Type B pancreatic cell (in vitro differentiated cells): ENCODE measurements around the gene POU2F2. TPM values are rescaled to one million over a fixed set of nuclear protein-coding genes. Genes with fewer than 3 reads are reported as not detected.

Source experiments
- DNase-seq: peaks from one replicate; pipeline ENCODE4 v3.0.0; 2021; ENCODE audit warnings: mixed read lengths; ENCODE audit not compliant: unreplicated experiment; ENCODE audit errors: extremely low spot score
- H3K27ac Mint-ChIP-seq: 2 replicates; pipeline ENCODE4 v1.8.0; 2021; ENCODE audit warnings: mild to moderate bottlenecking, mixed read lengths
- H3K27me3 Mint-ChIP-seq: 2 replicates; pipeline ENCODE4 v1.8.0; 2021; ENCODE audit warnings: mixed read lengths
- H3K36me3 Mint-ChIP-seq: 2 replicates; pipeline ENCODE4 v1.8.0; 2021; ENCODE audit warnings: mixed read lengths
- H3K4me1 Mint-ChIP-seq: one replicate; pipeline ENCODE4 v1.8.0; 2021; ENCODE audit warnings: mixed read lengths; ENCODE audit not compliant: unreplicated experiment
- H3K4me3 Mint-ChIP-seq: 2 replicates; pipeline ENCODE4 v1.8.0; 2021; ENCODE audit warnings: mild to moderate bottlenecking, mixed read lengths
- H3K9me3 Mint-ChIP-seq: 2 replicates; pipeline ENCODE4 v1.8.0; 2021; ENCODE audit warnings: mixed read lengths
- long read RNA-seq: library from polyadenylated mRNA; unstranded; transcript quantifications from one replicate; pipeline ENCODE4 v2.0.0, GENCODE V29; 2020
- total RNA-seq: library from RNA; stranded (reverse); gene quantifications from 2 replicates; pipeline ENCODE4 v1.2.1, GENCODE V29; 2021; ENCODE audit warnings: low replicate concordance
- TF ChIP-seq, protein P1 (sequence below): fragments of 200-600 bp; sonication (generic); conservative IDR thresholded peaks from 2 replicates; pipeline ENCODE4 v1.5.0; 2021; ENCODE audit warnings: antibody characterized with exemption, mild to moderate bottlenecking

Gene POU2F2
- 0.57 and 1.7 TPM in 2 replicates for total RNA-seq
- long read RNA-seq, partial matches to known transcripts, result 0 of 1 reads
- long read RNA-seq, other reads (novel, unspliced or antisense), result 1 of 1 reads

DNA sequence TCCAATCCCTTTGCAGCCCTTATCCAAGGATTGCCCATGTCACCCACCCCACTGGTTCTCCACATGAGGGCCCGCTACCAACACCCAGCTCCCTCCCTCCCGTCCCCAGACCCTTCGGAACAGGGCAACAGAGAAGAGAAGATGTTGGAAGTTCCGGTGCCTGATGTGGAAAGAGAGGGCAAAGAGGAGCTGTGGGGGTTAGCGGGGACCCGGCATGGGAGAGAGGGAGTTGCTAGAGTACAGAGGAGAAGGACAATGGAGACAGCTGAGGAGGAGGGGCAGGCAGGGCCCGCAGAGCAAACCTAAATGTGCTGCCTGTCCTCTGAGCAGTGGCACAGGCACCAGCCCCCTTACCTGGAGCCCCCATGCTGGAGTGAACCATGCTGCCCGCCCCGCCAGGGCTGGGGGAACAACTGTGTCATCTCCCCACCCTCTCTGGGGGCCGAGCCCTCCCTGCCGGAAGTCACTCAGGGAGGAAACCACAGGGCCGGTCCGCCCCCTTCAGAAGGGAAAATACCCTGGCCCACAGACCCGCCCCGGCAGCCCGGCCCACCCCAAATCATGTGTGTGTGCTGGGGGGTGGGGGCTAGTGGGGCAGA lies at the start of gene POU2F2:
Gene POU2F2, minus strand, starts transcription at position 417 of the 599 bp plus-strand sequence. Its CDS starts 35 bp downstream, at position 382.
- no peaks in the 10 kb centered on the region for H3K9me3 Mint-ChIP-seq
- TF ChIP-seq, protein P1, sequence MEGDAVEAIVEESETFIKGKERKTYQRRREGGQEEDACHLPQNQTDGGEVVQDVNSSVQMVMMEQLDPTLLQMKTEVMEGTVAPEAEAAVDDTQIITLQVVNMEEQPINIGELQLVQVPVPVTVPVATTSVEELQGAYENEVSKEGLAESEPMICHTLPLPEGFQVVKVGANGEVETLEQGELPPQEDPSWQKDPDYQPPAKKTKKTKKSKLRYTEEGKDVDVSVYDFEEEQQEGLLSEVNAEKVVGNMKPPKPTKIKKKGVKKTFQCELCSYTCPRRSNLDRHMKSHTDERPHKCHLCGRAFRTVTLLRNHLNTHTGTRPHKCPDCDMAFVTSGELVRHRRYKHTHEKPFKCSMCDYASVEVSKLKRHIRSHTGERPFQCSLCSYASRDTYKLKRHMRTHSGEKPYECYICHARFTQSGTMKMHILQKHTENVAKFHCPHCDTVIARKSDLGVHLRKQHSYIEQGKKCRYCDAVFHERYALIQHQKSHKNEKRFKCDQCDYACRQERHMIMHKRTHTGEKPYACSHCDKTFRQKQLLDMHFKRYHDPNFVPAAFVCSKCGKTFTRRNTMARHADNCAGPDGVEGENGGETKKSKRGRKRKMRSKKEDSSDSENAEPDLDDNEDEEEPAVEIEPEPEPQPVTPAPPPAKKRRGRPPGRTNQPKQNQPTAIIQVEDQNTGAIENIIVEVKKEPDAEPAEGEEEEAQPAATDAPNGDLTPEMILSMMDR, result no peak
- no peaks in the 10 kb centered on the region for H3K36me3 Mint-ChIP-seq
- peaks cover 80% of the 10 kb centered on the region for H3K27me3 Mint-ChIP-seq
- no peaks in the 10 kb centered on the region for H3K4me1 Mint-ChIP-seq
- DNase-seq, result no peak
- no peak within 1 kb of the TSS for H3K4me3 Mint-ChIP-seq
- H3K27ac Mint-ChIP-seq, result no peak within 1 kb of the TSS

DNA sequence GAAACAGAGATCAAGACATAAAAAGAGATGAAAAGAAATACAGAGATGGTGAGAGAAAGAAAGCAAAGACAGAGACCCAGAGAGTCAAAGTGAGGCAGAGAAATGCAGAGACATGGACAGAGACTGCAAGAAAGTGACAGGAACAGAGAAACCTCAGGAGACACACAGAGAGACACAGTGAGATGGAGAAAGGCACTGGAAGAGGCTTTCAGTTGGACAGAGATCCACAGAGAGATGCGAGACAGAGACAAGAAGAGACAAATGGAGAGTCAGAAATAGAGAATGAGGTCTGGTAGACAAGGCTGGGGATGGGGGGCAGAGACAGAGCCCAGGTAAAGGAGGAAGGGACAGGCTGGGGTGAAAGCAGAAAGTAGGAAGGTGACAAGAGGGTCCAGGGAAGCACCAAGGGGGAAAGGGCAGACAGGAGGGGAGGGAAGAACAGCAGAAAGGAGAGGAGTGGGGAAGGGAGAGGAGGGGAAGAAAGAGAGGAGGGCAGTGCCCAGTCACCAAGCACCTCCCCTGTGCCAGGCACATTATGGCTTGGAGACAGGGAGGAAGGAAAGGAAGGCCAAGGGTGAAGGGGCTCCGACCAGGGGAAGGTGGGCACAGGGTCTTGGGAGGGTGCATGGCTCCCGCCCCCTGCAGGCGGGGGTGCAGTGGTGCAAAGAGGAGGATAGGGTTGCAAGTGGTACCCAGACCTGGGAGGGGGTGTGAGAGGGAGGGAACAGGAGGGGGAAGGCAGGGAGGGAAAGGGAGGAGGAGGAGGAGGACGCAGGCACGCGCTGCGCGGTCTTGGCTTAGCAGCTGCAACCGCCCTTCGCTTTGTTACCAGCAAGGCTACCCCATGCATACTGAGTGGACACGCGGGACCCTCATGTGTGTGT lies 46.8 kb upstream of the POU2F2 start:
- DNase-seq, result no peak
- Mint-ChIP-seq H3K4me3 (no peak overlapping the region), H3K36me3 (no peaks in the 10 kb centered on the region), H3K27me3 (peaks cover 47% of the 10 kb centered on the region), H3K27ac (no peak overlapping the region), H3K9me3 (no peaks in the 10 kb centered on the region), H3K4me1 (peaks cover 6% of the 10 kb centered on the region)
- TF ChIP-seq, protein P1, result peak; percentile 62

DNA sequence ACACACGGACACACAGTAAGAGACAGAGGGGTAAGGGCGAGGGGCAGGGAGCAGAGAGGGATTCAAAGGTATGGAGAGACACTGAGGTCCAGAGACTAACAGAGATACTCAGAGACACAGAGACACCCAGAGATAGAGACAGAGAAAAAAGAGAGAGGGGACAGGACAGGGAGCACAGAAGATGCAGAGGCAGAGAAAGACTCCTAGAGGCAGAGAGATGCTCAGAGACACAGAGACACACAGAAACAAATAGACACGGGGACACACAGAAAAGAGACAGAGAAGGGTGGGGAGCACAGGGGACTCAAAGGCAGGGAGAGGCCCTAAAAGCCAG lies 45.4 kb upstream of the POU2F2 start:
- no peaks in the 10 kb centered on the region for H3K36me3 Mint-ChIP-seq
- no peaks in the 10 kb centered on the region for H3K9me3 Mint-ChIP-seq
- TF ChIP-seq, protein P1, result no peak
- no peak overlapping the region for H3K4me3 Mint-ChIP-seq
- H3K27ac Mint-ChIP-seq, result no peak overlapping the region
- peaks cover 6% of the 10 kb centered on the region for H3K4me1 Mint-ChIP-seq
- H3K27me3 Mint-ChIP-seq, result peaks cover 50% of the 10 kb centered on the region
- no peak for DNase-seq

DNA sequence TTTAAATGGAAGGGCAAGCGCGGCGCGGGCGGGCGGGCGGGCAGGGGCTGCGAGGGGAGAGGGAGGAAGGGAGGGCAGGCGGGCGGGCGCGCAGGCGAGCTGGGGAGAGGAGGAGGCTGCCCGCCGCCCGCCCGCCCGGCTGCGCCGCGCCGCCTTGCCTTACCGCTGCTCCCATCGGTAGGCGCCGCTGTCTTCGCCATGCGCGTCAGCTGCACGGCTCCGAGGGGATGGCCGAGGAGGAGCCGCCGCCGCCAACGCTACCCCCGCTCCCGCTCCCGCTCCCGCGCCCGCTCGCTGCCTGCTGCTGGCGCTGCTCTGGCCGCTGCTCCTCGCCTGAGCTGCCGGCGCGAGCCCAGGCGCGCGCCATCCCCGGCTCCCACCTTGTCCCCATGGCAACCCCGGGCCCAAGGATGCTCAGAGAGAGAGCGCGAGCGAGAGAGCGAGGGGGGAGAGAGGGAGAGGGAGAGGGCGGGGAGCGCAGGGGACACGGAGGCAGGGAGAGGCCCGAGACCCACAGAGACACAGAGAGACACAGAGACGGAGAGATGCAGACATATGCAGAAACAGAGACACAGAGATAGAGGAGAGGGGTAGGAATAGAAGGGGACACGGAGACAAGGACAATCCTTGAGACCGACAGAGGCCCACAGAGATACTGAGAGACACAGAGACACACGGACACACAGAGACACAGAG lies 44.9 kb upstream of the POU2F2 start:
- peaks cover 6% of the 10 kb centered on the region for H3K4me1 Mint-ChIP-seq
- DNase-seq, result peak; percentile 89
- no peak overlapping the region for H3K4me3 Mint-ChIP-seq
- H3K9me3 Mint-ChIP-seq, result no peaks in the 10 kb centered on the region
- H3K36me3 Mint-ChIP-seq, result no peaks in the 10 kb centered on the region
- TF ChIP-seq, protein P1, result peak; percentile 64
- H3K27me3 Mint-ChIP-seq, result peaks cover 50% of the 10 kb centered on the region
- no peak overlapping the region for H3K27ac Mint-ChIP-seq

DNA sequence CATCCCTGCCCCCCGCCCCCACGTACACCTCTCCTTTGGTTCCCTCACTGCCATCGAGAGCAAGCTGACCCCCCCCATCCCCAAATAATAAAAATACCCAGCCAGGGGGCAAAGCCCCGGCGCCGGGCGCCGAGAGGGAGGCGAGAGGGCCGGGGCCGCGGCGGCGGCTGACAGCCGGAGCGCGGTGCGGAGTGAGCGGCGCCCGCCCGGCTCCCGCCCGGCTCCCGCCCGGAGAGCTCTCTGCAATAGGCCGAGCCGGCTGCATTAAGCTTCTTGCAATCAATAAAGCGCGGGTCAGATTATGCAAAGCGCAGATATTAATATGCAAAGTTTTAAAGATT lies 44.4 kb upstream of the POU2F2 start:
- TF ChIP-seq, protein P1, result no peak
- peak overlapping the region; percentile 84 for H3K4me3 Mint-ChIP-seq
- no peak overlapping the region for H3K27ac Mint-ChIP-seq
- H3K4me1 Mint-ChIP-seq, result peaks cover 6% of the 10 kb centered on the region
- peaks cover 50% of the 10 kb centered on the region for H3K27me3 Mint-ChIP-seq
- DNase-seq, result no peak
- no peaks in the 10 kb centered on the region for H3K36me3 Mint-ChIP-seq
- H3K9me3 Mint-ChIP-seq, result no peaks in the 10 kb centered on the region
